Stimulated activated CD8-positive, alpha-beta memory T cell treated with anti-CD3 and anti-CD28 coated beads, Interleukin-15, amount 100 ng/mL, for 24 hours (primary cell): Measurements from ENCODE around the gene NINJ1.

Source experiments
- DNase-seq: peaks from one replicate; pipeline ENCODE4 v3.0.0-alpha.2; 2020; ENCODE audit warnings: low read depth

The NINJ1 gene

GRCh38 chr9:93086447-93087224, 47.4 kb downstream of the NINJ1 start:
- DNase-seq: no peak

- DNase-seq: no peak
These were observed 48.4 kb downstream of the NINJ1 start for GRCh38 chr9:93085676-93086075.

- no peak for DNase-seq
These were observed 49.6 kb downstream of the NINJ1 start for GRCh38 chr9:93084471-93084881.

DNA sequence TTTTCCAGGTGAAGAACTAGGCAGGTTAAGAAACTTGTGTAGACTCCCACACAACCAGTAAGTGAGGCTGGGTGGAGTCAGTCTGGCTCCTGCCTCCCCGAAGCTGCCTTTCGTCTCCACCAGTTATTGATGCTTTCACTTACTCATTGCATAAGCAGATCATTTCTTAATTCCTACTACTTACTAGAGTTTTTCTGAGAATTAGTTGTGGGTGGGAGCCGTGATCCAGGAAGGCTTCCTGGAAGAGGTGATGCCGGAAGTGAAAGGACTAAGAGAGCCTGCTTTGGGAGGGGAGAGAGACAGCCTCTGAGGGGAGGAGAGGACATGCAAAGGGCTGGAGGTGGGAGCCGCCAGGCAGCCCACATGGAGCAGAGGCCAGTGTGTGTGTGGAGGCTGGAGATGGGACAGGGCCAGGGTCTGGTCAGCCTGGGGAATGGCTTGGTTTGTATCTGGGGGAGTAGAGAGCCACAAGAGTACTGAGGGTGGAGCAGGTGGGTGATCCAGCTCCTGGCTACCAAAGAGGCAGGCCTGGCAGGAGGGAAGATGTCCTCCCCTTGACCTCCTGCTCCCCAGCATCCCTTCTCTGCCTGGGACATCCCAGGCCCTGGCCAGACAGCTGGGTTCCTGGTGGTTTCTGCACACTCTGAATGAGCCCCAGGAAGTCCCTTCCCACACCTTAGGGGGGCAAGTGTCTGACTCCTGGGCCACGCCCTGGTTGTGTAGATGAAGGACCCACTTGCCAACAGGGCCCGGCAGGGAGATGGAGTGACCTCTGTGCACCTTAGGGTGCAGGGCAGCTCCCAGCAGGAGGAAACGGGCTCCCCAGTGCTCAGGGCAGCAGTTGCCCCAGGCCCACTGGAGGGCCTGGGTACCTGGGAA, 50.2 kb downstream of the NINJ1 start:
- no peak for DNase-seq

DNA sequence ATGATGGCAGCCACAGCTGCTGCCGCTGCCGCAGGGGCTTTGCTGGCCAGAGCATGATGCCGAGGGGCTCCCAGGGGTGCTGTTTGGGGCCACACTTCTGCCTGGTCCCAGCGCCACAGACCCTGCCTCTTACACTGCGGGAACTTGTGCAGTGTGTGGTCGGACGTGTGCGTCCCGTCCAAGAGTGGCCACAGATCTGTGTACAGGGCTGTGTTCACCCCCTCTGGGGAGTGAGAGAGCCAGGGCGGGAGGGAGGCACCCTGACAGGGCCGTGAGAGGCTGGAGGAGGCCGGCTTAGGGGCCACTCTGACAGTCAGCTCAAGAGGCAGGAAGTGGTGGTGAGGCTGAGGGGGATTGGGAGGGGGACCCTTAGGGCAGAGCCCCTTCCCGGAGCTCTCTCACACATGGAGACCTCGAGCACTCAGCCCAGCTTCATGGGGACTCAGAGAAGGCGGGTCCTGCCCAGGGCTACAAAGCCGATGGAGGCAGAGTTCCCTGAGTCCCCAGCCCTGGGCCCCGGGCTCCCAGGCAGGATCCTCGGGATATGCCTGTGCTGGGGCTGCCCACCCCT, 51.1 kb downstream of the NINJ1 start:
- DNase-seq: no peak

DNA sequence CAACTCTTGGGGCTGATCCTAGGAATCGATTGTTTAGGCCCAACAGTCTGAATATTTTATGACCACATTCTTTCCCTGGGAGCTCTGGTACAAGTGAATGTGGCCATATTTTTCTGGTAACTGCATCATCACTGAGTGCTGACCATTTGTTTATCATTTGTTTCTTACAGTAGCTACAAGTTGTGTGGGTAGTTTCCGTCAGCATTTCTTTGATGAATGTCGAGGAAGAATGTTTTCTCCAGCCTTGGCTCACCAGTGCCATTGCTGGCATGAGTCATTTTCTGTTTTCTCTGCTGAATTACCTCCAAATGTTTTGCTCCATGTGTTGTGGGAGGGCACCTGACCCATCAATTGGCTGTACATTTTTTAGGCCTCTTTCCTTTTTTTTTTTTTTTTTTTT, 52.1 kb downstream of the NINJ1 start:
- no peak for DNase-seq

- no peak for DNase-seq
These were observed 52.9 kb downstream of the NINJ1 start for GRCh38 chr9:93081081-93081529.

DNA sequence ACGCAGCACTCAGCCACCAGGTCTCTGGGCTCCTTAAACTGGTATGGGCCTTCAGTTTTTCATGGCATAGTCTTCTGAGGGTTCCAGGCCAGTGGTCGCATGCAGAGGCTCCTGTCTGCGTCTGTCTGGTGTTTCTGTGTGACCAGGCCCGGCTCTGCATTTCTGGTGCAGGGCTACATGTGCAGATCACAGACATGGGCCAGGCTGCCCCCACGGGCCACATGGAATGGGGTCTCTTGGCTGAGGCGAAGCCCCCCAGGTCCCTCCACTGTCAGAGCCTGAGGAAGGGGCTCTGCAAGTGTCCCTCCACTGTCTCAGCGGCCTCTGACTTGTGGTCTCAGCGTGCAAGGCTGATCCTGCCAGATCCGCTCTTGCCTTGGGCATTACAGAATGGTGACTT, 53.6 kb downstream of the NINJ1 start:
- no peak for DNase-seq

GRCh38 chr9:93079371-93079770, 54.7 kb downstream of the NINJ1 start:
- no peak for DNase-seq

DNA sequence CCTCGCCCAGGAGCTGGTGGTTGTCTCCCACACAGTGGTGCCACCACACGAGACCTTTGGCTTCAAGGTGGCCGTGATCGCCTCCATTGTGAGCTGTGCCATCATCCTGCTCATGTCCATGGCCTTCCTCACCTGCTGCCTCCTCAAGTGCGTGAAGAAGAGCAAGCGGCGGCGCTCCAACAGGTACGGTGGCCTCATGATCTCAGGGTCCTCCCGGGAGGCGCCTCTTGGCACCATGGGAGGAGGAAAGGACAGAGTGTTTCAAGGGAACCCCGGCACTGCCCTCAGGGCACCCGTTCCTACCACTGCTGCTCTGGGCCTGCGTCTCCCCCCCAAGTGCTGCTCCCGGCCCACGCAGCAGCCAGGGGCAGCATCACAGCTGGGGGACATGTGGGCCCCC, 56.2 kb downstream of the NINJ1 start:
- DNase-seq: no peak

GRCh38 chr9:93077367-93077766, 56.7 kb downstream of the NINJ1 start:
- no peak for DNase-seq

DNA sequence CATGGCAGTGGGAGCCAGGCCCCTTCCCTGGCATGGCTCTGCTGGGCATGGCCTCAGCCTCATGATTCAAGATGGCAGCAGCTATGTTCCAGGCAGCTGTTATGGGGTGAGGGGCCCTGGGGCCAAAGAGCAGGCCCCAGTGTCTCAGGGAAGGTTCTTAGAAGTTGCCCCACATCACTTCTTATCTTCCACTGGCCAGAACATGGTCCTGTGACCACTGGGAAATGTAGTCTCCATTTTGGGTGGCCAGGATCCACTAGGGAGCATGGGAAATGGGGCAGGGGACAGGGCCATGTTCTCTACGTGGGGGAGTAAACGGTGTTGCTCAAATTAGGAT, 57.3 kb downstream of the NINJ1 start:
- no peak for DNase-seq

- no peak for DNase-seq
These were observed 57.8 kb downstream of the NINJ1 start for GRCh38 chr9:93076101-93076791.

GRCh38 chr9:93072383-93072795, 61.7 kb downstream of the NINJ1 start:
- DNase-seq: no peak
